Measurements from ENCODE around the gene ITPK1.

The ITPK1 gene

GRCh38 chr14:92985521-92985920 is 130.2 kb downstream of the ITPK1 start:
- DNase-seq, result no peak

GRCh38 chr14:92984896-92985295 is 130.8 kb downstream of the ITPK1 start:
- DNase-seq, result no peak

GRCh38 chr14:92984082-92984788 is 131.5 kb downstream of the ITPK1 start:
- DNase-seq, result no peak

DNA sequence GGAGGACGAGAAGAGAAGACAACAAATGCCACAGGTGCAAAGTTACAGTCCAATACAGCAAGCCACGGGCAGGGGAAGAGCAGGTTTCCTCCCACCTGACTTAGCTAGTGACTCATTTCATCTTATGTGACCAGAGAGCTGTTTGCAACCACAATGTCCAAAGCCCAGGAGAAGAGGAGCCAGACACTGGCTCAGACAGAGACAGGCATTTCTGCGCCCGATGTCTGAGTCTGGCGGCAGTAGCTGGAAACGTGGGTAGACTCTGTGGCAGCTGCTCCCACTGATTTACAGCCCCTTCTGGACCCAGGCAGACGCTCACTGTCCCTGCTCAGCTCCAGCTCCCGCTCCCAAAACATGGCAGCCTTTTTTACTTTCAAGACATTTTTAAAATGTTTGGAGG is 132.8 kb downstream of the ITPK1 start:
- DNase-seq, result no peak

- no peak for DNase-seq
Measured at GRCh38 chr14:92981726-92982125, 134.0 kb downstream of the ITPK1 start.

GRCh38 chr14:92980866-92981265 is 134.9 kb downstream of the ITPK1 start:
- DNase-seq, result no peak

DNA sequence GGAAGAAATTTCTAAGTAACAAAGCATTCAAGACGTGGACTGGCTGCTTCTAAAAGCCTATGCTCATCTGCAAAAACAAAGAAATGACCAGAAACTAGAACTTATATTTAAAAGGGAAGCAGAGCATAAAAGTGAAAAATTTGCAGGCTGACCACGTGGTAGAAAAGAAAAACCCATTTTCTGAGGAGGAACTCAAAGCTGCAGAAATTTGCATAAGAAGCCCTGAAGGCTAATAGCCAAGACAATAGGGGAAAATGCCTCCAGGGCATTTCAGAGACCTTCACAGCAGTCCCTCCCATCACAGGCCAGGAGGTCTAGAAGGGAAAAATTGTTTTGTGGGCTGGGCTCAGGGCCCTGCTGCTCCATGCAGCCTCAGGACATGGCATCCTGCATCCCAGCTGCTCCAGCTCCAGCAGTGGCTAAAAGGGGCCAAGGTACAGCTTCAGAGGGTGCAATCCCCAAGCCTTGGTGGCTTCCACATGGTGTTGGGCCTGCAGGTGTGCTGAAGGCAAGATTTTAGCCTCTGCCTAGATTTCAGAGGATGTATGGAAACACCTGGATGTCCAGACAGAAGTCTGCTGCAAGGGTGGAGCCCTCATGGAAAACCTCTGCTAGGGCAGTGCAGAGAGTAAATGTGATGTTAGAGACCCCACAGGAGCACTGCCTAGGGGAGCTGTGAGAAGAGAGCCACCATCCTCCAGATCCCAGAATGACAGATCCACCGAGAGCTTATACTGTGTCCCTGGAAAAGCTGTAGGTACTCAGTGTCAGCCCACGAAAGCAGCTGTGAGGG is 137.3 kb downstream of the ITPK1 start:
- no peak for DNase-seq

- no peak for DNase-seq
Measured at GRCh38 chr14:92976268-92976667, 139.5 kb downstream of the ITPK1 start.

DNA sequence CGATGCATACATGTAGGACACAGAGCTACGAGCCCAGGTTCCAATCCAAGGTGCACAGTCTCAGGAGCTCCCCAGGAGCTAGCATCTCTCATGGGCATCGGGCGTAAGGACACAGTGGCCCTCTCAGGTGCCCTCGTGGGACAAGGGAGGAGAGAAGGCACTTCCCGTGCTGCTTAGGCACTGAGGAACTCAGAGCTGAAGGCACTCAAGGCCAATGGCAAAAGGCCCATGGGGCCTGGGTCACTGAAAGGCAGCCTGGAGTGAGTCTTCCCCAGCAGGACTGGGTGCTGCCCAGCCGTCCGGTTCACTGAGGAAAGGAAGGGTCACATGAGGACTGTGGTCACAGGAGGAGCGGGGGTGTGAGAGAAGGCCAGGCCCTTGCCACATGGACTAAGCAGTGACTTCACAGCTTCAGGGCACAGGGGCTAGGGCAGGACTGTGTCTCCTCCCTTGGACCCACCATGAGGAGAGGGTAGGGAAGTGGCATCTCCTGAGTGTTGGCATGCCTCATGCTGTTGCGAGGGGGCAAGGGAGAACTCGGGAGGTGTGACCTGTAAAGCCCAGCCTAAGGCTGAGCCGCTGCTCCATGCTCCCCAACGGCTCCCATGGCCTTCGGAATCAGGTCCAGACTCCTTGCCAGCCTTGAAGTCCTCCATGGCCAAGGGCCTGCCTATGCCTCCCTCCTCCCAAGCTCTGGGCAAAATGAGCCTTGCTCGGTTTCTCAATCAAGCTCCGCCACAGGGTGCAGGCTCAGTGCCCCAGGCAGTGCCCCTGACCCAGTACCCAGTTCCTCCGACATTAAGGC is 141.0 kb downstream of the ITPK1 start:
- DNase-seq, result no peak

GRCh38 chr14:92973798-92974372 is 141.8 kb downstream of the ITPK1 start:
- DNase-seq, result no peak

GRCh38 chr14:92973261-92973797 is 142.4 kb downstream of the ITPK1 start:
- peak; percentile 11 for DNase-seq

DNA sequence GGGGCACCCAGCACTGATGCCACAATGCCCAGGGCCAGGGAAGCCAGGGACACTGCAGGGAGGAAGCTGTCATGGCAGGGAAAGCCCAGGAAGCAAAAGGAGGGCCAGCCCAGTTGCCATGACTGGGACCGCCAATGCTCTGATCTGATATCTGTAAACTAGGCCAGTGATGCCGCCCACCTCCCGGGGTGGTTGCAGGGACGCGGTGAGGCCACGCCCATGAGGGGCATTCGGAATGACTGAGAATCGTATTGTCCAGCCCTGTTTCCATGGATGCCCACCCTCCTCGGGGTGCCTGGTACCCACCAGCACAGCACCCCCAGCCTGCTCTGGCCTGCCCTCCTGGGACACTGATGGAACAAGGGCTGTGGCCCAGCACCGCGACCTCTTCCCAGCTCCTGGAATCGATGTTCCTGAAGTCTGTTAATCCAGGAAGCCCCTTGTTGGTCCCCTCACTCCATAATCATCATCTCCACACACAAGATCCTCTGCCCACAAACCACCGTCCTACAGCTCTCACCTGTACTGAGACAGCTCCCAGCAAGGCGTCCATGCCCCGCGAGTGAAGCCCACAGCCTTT is 144.0 kb downstream of the ITPK1 start:
- no peak for DNase-seq

DNA sequence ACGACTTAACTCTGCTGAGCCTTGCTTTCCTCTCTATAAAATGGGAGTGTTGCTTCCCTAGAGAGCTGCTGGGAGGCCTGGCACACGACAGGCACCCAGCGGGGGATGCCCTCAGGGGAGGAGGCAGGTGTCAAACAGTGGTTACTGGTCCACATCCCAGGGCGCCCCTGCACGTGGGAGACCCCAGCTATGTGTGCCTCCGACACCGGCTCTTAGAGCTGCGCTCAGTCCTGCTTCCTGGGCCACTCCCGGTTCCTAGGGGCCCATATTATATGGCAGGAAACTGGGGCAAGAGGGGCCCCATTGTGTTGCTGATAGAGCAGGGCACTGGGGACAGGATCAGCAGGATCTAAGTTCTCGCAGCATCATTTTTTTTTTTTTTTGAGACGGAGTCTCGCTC is 145.5 kb downstream of the ITPK1 start:
- DNase-seq, result no peak

DNA sequence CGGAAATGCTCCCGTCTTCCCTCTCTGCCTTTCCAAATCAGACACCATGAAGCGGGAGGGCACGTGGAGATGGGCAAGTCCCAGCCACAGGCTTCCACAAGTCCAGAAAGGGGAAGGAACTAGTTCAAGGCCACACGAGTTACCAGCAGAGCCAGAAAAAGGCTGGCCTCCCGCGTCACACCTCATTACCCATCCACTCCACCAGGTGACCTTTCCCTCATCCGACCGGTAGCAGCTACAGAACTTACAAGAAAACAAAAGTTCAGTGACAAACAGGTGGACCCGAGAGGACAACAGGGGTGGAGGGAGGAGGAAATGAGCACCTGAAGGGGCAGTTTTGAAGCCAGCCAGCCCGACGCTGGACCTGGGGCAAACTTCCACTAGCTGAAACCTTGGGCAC is 145.9 kb downstream of the ITPK1 start:
- DNase-seq, result no peak

DNA sequence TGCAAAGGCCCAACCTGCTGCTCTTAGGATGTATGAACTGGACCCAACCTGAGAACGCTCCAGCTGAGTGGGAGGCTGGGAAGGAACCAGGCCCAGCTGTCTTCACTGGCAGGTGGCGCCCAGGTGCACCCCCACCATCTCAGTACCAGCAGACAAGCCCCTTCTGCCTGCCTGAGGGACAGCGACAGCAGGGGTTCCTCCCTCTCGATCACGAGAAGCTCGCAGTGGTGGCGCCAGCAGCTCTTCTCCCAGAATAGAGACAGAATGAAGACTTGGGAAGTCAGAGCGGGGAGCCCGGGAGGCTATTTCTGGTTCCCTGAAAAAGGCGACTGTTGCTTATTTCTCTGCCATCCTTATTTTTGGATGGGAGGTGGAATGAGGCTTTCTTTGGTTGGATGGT is 146.3 kb downstream of the ITPK1 start:
- no peak for DNase-seq

DNA sequence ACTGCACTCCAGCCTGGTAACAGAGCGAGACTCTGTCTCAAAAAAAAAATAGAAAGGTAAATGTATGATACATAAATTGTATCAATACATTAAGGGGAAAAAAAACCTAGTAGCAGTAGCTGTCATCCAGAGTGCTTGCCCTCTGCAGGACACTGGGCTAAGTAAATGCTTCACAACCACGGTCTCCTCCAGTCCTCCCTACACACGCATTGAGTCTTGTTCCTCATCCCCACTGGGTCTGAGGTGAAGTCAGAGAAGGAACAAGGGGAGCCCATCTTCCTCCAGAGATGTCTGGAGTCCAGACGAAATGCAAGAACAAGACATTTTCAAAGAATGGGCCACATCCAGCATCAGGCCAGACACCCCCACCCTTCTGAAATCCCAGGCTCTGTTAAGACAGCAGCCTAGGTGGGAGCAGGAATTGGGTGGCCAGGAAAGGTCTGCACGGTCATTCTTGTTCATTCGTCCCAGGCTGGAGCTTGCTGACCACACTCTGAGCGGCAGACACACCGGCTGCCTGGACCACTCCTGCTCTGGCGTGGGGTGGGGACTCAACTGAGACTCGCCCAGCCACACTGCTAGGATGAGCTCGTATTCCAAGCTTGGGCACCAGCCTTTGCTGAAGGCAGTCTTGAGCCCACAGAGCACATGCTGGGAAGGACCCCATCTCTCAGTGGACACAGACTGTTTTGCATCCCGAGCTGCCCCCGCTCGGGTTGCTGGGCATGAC is 147.3 kb downstream of the ITPK1 start:
- no peak for DNase-seq

GRCh38 chr14:92967346-92967926 is 148.3 kb downstream of the ITPK1 start:
- DNase-seq, result no peak

DNA sequence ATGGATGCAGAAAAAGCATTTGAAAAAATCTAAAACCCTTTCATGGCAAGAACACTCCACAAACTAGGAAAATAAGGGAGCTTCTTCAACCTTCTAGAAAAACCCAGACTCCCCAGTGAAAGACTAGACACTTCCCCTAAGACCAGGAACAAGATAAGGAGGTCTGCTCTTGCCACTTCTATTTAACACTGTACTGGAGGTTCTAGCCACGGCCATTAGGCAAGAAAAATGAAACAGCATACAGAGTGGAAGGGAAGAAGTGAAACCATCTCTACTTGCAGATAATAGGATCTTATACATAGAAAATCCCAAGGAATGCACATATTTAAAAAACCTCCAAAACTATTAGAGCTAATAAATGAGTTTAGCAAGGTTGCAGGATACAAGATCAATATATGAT is 150.4 kb downstream of the ITPK1 start:
- no peak for DNase-seq

DNA sequence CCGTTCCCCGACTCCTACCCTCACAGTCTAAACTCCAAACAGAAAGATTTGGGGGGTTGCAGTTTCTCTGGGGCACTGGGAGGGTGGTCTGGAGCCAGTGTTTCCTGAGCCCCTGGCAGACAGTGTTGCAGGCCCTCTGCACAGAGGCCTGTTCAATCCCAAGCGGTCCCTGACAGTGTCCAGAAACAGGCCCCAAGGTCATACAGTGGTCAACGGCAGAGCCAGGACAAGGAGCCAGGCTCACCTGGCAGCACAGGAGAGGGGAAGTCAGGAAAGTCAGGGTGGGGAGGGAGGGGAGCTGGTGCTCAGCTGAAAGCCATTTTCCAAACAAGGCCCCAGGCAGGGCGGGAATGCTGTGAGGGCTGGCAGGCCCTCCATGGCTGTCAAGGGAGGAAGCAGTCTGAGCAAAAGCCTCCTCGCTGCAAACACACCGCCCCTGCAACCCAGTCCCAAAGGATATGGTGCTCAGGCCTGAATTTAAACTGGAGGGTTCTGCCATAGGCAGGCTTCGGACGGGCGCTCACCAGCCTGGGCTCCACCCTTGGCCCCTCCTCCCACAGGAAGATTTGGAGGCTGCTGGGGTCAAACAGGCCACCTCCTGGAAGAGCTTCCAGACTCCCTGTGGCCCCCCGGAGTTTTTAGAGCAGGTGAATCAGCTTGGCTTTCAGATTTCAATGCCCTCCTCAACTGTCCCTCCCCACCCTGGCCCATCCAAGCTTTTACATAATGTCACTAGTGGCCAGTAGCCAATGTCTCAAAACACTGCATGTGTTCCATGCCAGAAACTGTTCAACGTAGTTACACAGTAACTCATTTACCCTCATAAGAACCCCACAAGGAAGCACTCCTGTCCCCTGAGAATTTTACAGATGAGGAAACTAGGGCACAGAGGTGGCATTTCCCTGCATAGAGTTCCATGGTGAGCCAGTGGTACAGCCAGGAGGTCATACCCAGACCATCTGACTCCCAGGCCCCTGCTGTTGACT is 151.3 kb downstream of the ITPK1 start:
- DNase-seq, result no peak

Measured in SHP77 treated with DMSO at 0.1 percent for 48 hours (cell line).